Caki2 (cell line): ENCODE measurements around the gene TOR1A. TPM values are rescaled to one million over a fixed set of nuclear protein-coding genes. Genes with fewer than 3 reads are reported as not detected.

Source experiments
- DNase-seq: peaks from one replicate; pipeline ENCODE4 v3.0.0-alpha.2; 2015; ENCODE audit warnings: low read depth
- in situ Hi-C: cut with HindIII; loops from 2 replicates; pipeline ENCODE4 v1.10.0; 2016; ENCODE audit warnings: low sequenced_read_pairs, low pct_unique_long_range_greater_than_20kb, mixed read lengths
- total RNA-seq: library from RNA; depleted of rRNA; stranded (reverse); fragments of >200 nt; shearing (Covaris generic); gene quantifications from 2 replicates; pipeline ENCODE4 v1.2.3, GENCODE V29; 2014; ENCODE audit warnings: low replicate concordance

Gene TOR1A
- total RNA-seq, 1 experiment from 2014 or later, result 38.7 TPM

DNA sequence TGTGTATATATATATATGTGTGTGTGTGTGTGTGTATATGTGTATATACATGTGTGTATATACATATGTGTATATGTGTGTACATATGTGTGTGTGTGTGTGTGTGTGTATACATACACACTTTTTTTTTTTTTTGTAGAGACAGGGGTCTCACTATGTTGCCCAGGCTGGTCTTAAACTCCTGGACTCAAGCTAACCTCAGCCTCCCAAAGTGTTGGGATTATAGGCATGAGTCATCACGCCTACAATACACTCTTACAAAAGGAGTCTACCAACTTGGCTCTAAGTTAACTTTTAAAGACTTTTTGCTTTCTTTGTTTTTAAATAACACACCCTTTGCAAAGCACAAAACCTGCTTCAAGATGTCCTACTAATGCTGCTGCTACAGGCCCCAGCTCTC lies 9.0 kb upstream of the TOR1A start:
- DNase-seq, result no peak
- in situ Hi-C loops, result no loop called here

DNA sequence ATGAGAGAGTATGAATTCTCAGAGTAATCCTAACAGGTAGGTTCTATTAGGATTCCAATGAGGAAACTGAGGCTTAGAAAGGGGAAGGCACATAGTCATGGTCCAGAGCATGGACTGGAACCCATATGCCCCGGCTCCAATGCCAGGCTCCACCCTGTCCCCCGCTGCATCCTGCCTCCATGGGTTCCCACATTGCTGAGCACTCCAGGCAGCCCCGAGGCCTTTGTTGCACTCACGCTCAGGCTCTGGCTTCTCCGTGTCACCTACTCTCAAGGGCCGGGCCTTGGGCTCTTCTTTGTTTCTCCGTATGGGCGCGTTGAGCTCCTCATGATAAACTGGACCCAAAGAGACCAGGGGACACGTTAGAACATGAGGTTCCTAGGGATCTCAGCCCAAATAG lies 5.0 kb upstream of the TOR1A start:
- in situ Hi-C loops, result no loop called here
- DNase-seq, result no peak

DNA sequence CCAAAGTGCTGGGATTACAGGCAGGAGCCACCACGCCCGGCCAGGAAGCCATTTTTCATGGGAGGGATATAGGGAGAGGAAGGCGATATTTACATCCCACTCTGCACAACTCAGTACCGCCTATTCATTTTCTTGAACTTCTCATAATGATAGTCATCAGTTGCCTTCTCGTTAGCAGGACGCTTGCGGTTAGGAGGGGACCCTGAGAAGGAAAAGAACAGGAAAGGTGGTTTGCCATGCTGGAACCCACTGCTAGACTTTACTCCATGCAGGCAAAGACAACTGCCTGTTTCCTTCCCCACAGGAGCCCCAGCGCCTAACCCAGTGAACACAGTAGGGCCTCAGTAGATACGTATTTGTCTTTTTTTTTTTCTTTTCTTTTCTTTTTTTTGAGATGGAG lies 4.1 kb upstream of the TOR1A start:
- in situ Hi-C loops, result no loop called here
- no peak for DNase-seq

DNA sequence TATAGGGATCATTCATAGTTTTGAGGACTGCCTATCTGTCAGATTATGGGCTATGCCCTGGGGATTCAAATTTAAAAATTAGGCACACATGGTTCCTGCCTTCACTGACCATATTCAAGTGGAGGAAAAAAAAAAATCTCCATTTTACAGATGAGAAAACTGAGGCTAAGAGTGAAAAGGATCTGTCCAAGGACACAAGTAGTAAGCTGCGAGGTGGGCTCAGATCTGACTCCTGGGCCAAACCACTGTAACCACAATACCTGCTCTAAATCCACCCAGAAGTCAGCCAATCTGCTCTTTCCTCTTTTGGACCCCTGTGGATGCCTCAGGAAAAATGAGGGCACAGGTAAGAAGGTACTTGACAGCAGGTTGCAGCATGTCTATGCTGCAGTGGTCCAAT lies 2.8 kb upstream of the TOR1A start:
- no peak for DNase-seq
- in situ Hi-C loops, result no loop called here

DNA sequence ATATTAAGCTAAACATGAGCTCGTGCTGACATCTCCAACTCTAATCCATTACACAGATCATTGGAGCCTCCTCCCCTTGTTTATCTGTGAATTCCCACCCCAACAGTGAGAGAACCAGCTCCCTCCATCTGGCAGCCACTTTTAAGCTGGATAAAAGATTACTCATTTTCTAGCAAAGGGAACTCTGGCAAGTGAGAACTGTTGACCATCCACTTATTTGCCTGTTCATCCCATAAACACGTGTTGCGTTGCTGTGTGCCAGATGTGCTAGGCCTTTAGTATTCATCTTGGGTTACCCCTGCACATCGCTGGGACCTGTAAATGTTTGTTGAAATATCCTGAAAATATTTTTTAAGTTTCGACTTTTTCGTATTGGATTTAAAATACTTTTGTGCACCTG lies 2.4 kb upstream of the TOR1A start:
- in situ Hi-C loops, result no loop called here
- no peak for DNase-seq

DNA sequence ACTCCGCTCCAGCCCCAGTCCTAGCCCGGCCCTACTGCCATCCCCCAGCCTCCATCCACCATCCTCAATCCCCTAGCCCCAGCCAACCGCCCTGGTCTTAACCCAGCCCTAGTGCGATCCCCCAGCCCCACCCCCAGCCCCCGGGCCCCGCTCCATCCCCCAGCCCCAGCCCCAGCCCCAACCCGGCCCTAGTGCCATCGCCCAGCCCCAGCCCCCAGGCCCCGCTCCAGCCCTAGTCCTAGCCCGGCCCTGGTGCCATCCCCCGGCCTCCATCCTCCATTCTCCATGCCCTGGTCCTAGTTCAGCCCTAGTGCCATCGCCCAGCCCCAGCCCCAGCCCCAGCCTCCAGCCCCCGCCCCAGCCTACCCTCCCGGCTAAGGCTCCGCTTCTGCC lies 398 bp downstream of the TOR1A start:
- in situ Hi-C loops, result no loop called here
- DNase-seq, result no peak

DNA sequence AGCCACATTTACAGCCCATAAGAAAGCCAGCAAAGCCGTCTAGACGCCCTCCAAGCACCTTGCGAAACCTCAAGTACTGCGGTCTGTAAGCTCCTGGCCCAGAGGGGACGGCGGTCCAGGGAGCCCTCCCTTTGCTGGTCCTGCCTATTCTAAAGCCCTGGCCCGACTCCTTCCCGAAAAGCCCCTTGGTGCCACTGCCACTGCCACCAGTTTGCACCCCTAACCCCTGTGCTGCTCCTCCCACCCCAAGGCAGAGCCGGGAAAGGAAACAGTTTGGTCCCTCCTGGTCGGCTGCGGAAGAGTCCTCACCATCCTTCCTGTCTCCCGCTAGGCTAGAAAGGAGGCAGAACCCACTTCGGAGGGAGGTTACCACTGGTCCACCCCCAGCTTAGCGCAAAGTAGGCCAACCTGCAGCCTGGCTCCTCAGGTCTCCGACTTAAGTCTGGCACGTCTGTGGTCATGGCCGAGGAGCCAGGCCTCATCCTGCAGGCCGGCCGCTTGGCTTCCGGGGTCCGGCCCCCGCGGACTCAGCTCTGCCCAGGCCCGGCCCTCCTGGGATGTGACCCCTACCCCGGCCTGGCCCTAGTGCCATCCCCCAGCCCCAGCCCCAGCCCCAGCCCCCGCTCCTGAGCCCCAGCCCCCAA lies 916 bp downstream of the TOR1A start:
- in situ Hi-C loops, result no loop called here

DNA sequence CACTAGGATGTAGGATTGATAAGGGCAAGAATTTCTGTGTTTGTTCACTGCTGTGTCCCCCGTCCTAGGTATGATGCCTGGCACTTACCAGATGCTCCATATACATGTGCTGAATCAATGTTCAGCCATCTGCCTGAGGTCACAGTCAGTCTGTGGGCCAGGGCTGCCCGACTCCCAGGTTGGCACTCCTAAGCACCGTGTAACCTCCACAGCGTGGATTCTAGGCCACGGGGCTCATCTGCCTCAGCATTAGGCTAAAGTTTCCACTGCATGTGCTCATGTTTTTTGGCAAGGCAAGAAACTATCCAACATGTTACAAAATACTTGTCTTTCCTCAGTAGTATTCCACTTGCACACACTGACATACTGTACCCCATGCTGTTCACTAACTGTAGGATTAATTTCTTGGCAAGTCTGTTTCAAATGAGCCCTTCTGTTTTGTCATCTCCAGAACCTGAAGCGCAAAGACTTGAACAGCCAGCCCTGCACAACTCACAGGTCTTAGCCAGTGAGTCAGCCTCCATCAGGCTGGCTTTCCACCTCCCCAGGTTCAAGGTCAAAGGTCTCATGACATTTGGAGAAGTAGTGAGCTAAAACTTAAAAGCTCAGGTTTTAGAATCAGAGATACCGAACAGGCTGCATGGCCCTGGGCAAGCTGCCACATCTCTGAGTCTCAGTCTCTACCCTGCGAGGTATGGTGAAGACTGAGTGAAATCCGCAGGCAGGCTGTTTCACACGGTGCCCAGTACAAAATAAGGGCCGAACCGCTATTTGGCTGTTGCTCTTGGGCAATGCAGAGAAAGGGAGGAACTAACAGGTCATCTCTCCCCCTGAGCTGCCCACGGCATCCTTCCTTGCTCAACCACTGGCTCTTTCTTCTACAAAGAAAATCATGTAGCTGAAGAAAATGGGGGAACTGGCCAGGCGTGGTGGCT lies 7.2 kb downstream of the TOR1A start:
- DNase-seq, result no peak
- in situ Hi-C loops, result no loop called here

More for the DNA sequence above, 916 bp downstream of the TOR1A start:
- peak; percentile 9 for DNase-seq

DNA sequence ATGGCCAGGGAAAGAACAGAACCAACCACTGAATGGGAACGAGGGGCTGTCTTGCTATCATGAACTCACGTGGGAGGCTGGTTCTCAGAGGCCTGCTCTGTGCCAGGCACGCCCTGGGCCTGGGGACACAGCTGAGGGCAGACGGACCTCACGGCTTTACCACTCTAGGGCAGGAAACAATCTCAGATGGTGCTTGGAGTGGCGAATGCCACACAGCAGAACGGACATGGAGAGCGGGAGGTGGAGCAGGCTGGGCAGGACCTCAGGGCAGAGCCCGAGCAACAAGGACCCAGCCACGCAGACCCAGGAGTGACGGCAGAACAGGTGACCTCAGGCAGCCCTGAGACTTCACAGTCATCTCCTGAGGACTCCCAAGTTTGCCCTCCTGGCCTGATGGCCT lies 8.7 kb downstream of the TOR1A start:
- in situ Hi-C loops, result no loop called here
- no peak for DNase-seq

DNA sequence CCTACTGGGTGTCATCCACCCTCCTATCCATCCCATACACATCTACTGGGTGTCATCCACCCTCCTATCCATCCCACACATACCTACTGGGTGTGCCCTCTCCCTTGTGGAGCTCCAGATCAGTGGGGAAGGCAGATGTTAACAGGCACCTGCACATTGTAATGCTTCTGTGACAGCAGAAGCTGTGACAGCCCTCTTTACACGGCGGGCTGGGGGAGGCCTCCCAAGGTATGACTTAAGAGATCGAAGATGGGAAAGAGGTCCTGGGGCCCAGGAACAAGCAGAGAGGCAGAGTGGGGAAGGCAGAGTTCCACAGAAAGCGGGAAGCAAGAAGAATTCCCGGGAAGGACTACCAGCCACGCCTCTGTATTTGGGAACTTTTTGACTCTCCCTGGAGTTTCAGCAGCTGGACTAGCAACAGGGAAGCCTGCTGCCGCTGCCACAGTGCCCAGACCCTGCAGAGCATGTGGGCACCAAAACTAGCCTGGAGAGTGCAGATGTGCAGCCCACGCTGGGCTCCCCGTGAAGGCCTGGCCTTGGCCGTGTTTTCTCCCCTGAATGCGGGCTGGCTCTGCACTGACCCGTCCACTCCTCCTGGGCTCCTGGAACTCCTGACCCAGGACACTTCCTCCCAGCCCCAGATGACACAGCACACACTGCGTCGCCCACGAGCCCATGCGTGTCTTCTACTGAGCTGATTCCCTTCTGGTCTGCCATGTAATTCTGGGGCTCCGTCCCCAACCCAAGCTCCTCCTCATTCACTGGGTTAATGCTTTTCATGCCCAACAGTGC lies 9.3 kb downstream of the TOR1A start:
- no peak for DNase-seq
- in situ Hi-C loops, result no loop called here

DNA sequence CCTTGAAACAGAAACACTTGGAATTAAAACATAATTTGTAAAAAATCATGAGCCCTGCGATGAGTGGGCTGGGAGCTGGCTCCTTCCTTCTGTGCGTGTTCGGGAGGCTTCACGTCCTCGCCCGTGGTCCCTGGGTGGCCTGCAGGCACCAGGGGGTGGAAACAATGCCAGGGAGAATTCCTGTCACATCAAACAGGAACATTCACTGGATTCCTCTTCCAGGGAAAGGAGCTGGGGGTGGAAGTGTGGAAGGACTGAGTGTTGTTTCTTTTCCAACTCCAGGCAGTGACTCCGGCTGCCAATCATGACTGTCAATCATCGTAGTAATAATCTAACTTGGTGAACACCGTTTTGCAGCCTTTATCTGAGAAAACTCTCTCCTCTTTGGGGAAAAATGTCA lies 10.3 kb downstream of the TOR1A start:
- no peak for DNase-seq
- in situ Hi-C loops, result no loop called here

DNA sequence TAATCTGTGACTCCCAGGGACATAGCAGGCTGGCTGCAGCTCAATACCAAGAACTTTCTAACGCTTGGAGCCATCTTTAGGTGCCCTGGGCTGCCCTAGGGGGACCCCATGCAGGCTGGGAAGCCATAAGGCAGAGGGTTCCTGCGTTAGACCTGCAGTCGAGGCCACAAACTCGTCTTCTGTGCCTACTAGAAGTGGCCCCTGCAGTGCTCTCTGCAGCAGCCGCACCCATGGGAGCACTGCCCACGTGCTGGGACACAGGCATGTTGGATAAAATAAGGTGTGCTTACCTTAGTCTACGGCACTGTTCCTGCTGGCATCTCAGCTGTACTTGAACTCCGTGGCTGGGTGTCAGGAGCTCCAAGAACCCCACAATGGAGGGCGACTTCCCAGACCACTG lies 11.6 kb downstream of the TOR1A start:
- in situ Hi-C loops, result no loop called here
- DNase-seq, result no peak

DNA sequence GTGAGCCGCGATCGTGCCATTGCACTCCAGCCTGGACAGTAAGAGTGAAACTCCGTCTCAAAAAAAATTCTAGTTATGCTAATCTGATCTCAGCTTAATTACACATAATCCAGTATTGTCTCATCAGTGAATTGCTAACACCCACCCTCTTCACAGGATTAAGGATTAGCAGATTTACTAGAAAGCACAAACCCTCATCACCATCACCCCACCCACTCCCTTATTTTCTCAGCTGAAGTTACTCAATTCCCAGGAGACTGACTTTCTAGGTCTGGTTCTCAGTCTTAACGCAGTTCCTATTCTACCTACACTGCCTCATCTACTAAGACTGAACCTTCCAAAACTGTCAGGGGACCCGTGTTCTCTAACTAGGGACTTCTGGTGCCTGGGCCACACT lies 12.0 kb downstream of the TOR1A start:
- DNase-seq, result no peak
- in situ Hi-C loops, result no loop called here

DNA sequence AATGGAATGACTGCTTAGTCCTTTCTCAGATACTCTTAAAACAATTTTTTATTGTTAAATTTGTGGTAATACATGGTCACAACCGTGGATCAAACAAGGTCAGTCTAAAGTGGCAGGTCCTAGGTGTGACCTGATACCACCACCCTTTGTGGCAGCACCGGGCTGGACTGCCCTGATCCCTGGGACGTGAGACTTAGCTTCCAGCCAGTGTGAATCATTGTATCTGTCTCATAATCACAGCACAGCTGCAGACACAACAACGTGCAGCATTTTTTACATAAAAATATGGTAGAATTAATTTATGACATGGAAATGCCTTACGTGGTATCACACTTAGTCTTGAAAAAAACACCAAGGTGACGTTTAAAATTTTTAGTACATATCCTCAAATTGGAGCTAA lies 13.1 kb downstream of the TOR1A start:
- in situ Hi-C loops, result no loop called here
- DNase-seq, result no peak

DNA sequence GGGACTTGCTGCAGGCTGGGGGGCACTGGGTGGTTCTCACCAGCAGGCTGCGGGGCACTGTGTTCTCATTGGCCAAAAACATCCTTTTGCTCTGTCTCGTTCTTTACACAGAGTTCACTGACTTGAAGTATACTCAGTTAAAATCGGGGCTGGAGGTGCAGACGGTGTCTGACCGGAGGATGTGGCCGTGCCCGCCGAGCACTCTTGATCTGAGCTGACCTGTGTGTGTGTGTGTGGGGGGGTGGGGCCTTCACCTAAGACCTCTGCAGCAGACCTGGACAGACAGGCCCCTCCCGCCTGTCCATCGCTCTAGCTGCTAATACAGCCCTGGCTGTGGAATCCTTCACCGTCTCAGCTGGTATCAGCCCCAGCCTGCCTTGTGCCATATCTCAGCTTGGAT lies 13.8 kb downstream of the TOR1A start:
- in situ Hi-C loops, result no loop called here
- no peak for DNase-seq

DNA sequence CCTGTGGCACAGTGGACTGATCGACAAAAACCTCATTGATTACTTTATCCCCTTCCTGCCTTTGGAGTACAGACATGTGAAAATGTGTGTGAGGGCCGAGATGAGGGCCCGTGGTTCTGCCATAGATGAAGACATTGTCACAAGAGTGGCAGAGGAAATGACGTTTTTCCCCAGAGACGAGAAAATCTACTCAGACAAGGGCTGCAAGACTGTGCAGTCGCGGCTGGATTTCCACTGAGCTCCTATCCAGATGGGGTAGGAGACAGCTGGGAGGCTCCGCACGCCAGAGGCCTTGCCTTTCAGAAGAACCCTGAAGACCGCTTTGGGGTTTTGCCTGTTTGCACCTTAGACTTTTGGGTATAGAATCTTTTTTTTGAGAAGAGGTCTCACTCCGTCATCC lies 14.6 kb downstream of the TOR1A start:
- in situ Hi-C loops, result no loop called here
- DNase-seq, result no peak

DNA sequence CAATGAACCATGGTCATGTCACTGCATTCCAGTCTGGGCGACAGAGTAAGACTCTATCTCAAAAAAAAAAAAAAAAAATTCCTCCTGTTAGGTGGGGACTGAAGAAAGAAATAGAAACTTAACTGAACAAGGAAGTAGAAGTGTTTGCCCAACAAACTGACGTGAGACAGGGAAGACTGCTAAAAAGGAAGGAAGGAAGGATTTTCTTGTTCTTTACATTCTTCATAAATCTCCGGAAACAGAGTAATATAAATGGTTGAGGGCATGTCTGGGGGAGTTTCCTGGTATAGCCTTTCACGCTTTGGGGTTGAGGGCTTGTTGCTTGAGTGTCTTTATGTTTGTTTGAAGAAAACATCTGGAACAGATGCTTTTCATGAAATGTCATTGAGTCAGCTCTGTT lies 17.9 kb downstream of the TOR1A start:
- in situ Hi-C loops, result no loop called here
- no peak for DNase-seq

DNA sequence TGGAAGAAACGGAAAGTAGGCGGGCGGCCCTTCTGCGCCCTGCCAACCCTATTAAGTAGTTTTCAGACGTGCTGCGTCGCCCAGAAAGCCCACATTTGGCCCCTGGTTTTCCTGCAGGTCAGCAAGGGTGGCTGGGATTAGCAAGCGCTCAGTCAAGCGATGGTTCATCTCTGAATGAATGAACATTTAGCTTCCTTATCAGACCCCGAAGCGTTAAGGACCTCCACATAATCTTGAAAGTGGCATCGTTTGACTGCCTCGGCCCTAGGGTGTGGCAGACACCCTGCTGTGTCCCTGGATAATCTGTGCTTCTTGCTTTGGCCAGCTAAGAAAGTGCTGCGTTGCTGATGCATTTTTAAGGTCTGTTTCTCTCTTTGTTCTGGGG lies 20.3 kb downstream of the TOR1A start:
- in situ Hi-C loops, result no loop called here
- DNase-seq, result peak; percentile 9
